HG03108 (cell line): ENCODE results near the gene CHCHD4.
"Not testable (repeated sequence)": the region's sequence is repeated elsewhere in the genome, so short reads cannot be mapped to it uniquely, and the experiment has no call there.

Experiments used
- ATAC-seq: cut with Tn5 transposase; IDR thresholded peaks from one replicate; pipeline ENCODE4 v1.9.1; 2021; ENCODE audit warnings: moderate library complexity; ENCODE audit not compliant: unreplicated experiment

CHCHD4 gene

DNA sequence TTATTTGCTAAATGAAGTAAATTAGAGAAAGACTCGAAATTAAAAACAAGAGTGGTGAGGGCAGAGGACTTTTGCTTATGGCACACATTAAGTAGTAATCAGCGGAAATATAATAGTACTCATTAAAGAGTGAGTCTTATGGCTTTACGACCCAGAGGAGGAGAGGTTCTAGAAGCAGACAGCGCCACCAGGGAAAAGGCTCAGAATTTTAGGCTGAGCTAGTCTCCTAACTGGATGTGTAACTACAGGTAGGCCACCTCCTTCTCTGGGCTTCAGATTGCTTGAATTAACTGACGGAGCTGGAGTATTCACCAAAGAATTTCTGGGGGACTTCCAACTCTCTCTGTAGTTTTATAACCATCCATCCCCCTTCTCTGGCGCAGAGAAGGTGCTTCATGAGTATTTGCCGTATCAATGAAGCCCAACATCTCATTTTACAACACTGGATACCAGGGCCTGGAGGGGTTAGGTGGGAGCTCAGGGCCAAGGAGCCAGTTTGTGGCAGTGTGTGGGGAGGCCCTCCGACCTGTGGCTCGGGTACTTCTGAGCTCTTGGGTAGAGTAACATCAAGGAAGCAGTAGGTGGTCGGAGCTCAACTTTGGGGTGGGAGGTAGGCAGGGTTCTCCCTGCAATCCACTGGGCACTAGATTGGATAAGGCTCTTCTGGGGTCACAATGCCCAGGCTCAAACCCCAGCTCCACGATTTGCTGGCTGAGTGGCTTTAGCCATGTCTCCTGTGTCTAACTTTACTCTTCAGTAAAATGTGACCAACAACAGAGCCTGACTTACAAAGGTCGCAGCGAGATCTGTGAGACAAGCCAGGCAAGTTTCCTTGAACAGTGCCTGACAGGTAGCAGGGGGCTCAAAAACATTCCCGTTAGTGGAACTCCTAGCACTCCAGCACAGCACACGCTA lies 1.1 kb downstream of the CHCHD4 start:
- no peak for ATAC-seq

DNA sequence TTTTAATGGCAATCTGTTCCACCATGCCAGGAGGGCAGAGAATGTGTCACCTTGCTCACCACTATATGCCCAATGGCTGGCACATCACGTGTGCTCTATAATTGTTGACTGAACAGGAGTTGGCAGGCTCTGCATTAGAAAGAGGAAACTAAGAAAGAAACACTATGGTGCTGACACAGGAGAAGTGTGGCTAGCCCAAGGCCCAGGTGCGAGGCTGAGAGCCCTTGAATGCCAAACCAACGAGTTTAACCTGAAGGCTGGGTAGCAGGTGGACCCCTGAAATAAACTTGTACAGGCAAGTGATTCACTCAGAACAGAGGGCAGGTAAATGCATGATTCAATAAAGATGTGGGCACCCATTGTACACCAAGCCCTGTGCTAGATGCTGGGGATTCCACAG lies 2.4 kb downstream of the CHCHD4 start:
- ATAC-seq = no peak

DNA sequence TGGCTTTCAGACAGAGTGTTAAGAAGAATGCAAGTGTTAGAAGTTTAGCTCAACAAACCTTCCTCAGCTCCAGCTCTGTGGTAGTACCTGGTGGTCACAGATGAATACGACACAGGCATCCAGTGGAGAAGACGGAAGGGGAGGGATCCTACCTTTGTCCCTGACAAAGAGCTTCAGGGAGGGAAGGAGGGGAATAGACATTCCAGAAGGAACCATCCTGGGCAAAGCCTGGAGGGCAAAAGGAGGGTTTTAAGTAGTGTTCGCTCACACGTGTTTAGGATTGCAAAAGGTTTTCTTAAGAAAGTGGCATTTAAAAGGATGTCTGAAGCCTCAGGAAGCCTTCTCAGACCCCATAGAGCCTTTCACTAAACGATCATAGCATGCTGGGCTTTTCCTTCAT lies 2.8 kb downstream of the CHCHD4 start:
- no peak for ATAC-seq

DNA sequence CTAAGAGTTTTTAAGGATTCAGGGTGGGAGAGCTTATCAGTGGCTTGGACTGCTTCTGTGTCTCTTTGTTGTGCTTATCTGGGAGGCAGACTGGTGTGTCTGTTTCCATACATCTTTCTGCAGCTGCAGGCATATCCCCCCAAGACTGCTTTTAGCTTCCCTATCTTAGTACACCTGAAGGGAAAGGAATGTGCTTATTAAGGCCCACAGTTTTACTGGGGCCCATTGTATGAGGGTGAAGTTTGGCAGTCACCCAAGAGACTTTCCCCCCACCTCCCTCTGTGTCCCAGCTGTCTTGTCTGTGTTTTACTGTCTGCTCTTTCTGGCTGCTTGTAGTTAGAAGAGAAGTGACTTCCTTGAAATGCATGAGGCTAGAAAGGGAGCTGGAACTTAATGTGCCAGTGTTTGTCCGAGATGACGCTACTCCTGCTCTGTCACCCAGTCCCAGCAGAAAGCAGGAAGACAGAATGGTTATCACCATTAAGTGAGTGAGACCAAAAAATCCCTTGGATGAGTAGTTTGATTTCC lies 3.7 kb downstream of the CHCHD4 start:
- not testable (repeated sequence) for ATAC-seq

DNA sequence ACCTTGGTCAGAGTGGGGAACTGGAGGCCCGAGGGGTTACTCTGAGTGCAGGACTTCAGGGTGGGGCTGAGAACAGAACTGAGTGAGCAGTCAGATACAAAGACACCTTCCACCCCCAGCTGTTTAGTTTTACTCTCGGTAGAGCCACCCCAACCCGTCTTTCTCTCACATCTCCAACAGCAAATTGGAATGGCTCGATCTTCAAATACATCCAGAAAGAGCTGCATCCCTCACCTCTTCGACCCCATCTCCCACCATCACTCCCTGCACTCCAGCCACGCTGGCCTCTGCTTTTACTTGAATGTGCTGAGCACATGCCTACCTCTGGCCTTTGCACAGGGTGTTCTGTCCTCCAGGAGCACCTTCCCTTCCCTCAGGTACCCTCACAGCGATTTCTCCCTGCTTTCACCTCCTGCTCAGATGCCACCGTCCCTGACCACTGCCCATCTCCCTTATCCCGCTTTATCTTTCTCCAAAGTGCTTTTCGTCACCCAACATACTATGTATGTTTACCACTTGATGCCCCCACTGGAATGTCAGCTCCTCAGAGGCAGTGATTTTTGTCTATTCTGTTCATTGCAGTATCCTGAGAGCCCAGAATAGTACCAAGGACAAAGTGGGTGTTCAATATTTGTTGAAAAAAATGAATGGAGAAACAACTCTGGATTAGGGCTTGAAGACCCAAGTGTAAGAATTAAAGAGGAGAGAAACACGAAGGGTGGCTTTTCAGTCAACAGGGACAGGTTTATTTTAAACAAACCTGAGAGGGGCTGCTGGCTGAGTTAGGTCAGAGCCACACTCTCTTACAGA lies 4.4 kb downstream of the CHCHD4 start:
- no peak for ATAC-seq

DNA sequence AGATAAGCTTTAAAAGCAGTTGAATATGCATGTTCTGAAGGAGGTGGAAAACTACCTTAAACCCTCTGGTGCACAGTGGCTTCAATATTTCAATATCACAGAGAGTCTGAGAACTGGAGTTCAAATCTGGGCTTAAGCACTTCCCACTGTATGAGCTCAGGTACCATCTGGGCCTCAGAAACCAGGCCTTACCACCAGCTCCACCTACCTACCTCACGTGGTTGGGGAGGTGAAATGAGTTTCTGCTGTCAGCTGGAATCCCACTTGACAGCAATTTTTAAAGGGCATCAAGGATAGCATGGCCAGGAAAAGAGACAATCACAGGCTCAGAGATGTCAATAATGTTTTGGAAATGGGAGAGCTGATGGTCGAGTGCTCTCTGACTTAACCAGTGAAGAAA lies 5.0 kb downstream of the CHCHD4 start:
- ATAC-seq = no peak

DNA sequence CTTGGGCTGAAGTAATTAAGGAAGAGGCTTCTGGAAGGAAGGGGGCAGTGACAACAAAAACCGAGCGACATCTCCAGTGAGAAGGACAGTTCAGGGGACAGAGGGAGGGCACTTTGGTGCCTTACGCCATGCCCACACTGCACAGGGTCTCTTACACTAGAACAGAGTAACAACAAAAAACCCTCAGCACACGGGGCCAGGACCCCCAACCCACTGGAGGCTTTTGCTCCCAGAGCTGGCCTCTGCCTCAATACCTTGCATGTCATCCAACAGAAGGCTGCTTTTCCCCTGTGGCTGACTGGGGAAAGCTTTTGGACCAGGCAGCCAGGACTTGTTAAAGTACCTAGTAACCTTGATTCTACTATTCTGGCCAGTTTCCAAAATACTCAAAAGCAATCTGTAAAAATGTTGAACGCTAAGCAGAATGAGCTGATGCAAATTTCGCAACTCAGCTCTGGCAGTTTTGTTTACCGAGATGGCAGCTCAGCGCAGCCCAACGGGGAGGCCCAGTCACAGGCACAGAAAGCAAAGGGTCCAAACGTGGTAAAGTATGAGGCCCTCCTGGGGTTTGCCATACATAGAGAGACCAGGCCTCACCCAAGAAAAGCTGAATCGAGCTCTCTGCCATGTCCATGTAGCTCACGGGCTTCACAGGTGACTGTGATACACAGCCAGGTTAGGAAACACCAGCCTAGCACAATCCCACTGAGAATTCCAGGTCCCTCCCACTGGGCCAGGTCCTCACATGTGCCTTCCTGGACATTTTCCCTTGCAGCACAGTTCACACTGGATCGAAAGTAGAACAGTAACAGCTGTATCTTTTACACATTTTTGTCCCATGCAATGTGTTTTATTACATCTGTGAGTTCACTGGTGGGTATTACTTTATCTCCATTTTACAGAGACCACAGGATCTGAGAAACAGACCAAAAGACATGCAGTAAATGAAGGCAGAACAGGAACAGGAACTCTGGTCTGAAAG lies 6.0 kb downstream of the CHCHD4 start:
- no peak for ATAC-seq

DNA sequence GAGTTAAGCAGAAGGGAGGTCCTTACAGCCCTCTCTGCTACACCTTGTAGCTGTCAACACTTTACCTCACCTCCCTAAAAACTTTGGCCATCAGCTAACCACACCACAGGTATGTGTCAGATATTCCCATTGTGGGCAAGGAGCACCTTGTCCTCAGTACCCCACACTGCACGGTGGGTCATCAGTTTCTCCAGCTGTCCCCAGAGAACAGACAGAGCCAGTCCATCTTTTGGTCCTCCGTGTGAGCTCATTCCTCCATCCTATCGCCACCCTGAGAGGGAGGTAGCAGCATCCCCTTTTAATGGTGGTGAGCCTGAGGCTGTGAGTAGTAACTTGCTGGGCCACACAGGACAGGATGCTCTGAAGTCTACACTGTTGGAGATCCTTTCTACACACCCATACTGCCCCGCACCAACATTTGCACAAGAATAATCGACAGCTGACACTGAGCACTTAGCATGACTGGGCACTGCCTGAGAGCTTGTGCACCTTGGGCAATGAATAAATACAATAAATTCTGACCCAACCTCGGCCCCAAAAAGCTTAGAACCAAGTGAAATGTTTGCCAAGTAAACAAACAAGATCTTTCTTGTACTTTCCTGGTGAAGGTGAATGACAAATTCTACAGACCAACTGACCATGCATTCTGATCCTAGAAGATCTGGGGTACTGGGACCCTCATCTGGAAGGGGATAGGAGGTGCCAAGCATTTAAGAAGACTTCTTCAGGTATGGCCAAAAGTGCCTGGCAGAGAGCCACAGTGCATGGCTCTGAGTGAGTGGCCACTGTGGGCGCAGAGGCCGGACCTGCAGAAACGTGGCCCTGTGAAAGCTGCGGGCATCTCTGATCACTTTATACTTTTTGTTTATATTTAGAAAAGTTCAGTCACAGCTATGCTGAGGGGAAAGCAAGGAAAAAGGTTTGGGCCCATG lies 6.9 kb downstream of the CHCHD4 start:
- ATAC-seq = no peak

DNA sequence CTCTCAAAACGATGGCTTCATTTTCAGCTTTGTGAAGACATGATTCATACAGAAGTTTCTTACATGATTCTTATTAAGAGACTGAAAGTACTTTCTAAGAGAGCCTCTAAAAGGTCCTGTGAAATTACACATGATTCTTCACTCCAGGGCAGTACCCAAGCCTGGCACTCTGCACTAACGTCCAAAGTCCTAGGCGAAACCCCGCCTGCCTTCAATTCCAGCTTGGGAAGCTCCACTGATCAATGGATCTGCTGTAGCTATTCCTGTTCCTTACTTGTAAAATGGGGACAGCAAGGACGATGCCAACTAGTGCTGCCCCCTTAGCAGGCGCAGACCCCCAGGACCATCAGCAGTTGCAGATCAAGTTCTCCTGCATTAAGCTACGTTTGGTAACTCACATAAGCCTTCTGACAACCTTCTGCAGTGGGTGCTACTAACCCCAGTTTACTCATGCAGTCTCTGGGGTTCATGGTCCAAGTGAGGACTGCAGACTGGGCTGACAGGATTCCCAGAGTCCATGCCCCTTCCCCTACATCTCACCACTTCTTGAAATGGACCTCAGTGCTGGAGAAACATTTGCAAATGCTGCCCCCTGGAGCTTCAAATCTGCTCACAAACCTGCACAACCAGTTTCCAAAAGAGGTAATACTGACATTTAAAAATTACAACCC lies 10.6 kb downstream of the CHCHD4 start:
- no peak for ATAC-seq

DNA sequence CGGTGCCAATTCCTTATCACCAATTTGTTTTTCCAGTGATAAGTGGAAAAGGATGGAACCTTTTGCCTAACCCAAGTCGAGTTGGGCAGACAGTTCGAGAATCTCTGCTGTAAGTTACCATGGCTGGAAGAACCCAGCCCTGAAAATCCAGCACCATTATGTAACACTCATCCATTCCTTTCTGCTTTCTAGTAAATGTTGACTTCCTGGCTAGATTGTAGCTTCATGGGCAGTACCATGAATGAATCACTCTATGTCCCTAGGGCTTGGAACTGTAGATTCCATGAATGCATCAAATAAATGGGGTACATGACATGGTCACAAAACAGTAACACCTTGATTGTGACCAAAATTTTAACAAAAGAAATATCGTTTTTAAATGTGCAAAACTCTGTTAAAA lies 14.0 kb downstream of the CHCHD4 start:
- ATAC-seq = no peak

DNA sequence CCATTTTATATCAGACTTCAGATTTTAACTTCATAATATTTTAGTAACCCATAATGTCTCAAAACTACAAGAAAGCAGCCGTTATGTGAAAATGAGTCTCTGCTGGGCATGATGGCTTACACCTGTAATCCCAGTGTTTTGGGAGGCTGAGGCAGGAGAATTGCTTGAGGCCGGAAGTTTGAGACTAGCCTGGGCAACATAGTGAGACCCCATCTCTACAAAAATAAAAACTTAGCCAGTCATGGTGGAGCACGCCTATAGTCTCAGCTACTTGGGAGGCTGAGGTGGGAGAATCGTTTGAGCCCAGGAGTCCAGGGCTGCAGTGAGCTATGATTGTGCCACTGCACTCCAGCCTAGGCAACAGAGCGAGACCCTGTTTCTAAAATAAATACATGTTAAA lies 14.8 kb downstream of the CHCHD4 start:
- not testable (repeated sequence) for ATAC-seq

DNA sequence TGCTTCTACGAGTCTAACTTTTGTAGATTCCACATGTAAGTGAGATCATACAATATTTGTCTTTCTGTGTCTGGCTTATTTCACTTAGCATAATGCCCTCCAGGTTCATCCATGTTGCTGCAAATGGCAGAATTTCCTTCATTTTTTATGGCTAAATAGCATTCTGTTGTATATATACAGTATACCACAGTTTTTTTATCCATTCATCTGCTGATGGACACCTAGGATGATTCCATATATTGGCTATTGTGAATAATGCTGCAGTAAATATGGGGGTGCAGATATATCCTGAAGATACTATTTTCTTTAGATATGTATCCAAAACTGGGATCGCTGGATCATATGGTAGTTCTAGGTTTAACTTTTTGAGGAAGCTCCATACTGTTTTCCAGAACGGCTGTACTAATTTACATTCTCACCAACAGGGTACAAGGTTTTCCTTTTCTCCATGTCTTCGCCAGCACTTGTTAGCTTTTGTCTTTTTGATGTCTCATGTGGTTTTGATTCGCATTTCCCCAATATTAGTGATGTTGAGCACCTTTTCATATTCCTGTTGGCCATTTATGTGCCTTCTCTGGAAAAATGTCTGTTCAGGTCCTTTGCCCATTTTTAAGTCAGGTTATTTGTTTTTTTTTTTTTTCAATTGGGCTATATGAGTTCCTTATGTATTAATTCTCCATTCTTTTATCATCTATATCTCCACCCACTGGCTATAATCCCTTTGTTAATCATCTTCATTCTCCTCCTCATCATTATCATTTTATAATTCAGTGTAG lies 26.9 kb downstream of the CHCHD4 start:
- ATAC-seq = no peak

DNA sequence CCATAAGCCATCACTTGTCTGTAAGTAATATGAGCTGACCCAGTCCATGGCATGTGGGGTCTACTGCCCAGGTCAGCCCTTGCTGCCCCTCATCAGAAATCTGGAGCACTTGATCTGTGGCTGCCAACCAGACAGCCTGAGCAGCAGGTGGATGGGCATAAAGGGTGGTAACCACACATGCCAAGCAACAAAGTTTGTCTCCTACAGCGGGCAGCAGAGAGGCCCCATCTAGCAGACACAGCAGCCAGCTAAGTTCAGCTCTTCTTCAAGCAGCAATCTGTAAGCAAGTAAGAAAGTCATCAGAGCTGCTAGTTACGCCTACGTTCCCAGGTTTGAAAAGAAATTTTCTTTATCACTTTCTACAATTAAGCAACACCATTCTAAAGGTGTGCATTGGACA lies 27.9 kb downstream of the CHCHD4 start:
- ATAC-seq = no peak

DNA sequence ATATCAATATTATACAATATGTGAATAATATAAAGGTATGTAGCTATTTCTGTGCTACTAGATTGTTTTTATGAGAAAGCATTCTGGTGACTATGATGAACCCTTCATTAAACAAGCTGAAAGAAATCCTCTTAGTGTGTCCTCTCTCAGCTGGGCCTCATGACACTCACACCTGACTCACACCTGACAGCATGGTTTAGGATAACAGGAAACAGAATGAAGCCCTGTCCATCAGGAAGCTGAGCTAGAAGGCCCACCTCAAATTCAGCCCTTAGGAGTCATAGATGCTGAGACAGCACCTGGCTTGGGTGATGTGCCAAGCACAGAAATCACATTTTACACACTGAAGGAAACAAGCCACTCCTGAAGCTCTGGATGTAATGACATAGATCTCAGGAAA lies 30.8 kb downstream of the CHCHD4 start:
- ATAC-seq = no peak

DNA sequence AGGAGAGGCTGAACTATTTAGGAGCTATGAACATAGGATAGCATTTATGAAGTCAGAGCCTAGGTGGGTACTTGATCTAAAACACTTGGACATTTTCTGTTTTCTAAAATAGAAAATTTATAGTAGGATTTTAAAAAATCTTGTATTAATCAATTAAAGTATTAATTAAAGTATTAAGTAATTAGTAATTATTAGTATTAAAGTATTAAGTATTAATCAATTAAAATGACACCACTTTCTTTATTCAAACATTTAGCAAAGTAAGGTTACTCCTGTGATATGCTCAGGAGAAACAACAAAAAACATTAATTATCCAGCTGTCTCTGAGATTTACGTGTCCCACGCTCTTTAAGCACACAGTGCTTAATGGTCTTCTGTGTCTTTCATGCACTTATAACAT lies 32.2 kb downstream of the CHCHD4 start:
- ATAC-seq = no peak

DNA sequence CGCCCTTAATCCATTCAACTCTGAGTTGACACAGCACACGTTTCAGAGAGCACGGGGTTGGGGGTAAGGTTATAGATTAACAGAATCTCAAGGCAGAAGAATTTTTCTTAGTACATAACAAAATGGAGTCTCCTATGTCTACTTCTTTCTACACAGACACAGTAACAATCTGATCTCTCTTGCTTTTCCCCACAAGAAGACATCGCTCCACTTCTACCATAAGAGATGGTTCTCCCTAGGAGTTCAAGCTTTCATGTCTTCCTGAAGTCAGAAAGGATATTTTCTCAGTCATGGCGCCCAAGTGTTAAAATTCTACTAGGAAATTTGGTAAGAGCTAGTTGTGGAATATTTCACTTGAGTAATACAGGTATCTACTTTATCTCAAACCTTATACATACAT lies 32.7 kb downstream of the CHCHD4 start:
- ATAC-seq = not testable (repeated sequence)

DNA sequence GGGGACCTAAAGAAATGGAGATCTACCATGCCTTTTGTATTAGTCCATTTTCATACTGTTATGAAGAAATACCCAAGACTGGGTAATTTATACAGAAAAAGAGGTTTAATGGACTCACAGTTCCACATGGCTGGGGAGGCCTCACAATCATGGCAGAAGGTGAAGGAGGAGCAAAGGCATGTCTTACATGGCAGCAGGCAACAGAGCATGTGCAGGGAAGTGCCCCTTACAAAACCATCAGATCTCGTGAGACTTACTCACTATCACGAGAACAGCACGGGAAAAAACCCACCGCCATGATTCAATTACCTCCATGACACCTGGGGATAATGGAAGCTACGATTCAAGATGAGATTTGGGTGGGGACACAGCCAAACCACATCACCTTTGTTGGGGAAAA lies 37.2 kb downstream of the CHCHD4 start:
- ATAC-seq = not testable (repeated sequence)

DNA sequence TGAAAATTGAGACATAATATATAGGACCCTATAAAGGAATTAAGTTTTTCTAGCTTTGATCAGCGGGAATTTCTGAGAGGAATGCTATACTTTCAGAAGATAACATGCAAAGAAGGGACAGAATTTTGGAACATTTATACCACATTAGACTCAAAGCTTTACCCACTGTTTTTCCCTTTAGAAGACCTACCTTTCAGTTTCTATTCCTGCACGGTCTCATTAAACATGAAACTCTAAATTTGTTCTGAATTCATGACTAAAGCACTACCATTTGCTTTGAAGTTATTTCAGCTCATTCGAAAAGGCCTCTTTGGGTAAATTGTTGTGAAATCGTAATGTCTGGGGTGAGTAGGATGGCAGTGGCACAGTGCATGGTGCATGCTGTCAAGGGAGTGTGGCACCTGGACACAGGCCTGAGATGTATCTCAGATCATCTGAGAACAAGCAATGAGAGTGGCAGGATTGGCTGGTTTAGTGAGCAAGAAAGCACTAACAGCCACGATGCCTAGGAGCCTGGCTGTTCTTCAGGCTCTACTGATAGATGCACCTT lies 42.5 kb downstream of the CHCHD4 start:
- ATAC-seq = no peak
